ENCODE results near the gene PTPRD.

GRCh38 chr9:8764051-8764450 is 1848.8 kb downstream of the PTPRD start:
- no peak for TF ChIP-seq ATF2 (tag by site-specific recombination; IDR thresholded peaks at IDR 0.05; ENCODE audit: low read depth)
- no peak for TF ChIP-seq ZNF416 (tag by site-specific recombination; IDR thresholded peaks at IDR 0.05)
- no peak for TF ChIP-seq ZNF529 (tag by site-specific recombination; IDR thresholded peaks at IDR 0.05; ENCODE audit: insufficient replicate concordance)
- TF ChIP-seq, protein P1, sequence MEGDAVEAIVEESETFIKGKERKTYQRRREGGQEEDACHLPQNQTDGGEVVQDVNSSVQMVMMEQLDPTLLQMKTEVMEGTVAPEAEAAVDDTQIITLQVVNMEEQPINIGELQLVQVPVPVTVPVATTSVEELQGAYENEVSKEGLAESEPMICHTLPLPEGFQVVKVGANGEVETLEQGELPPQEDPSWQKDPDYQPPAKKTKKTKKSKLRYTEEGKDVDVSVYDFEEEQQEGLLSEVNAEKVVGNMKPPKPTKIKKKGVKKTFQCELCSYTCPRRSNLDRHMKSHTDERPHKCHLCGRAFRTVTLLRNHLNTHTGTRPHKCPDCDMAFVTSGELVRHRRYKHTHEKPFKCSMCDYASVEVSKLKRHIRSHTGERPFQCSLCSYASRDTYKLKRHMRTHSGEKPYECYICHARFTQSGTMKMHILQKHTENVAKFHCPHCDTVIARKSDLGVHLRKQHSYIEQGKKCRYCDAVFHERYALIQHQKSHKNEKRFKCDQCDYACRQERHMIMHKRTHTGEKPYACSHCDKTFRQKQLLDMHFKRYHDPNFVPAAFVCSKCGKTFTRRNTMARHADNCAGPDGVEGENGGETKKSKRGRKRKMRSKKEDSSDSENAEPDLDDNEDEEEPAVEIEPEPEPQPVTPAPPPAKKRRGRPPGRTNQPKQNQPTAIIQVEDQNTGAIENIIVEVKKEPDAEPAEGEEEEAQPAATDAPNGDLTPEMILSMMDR (tag by site-specific recombination; IDR thresholded peaks at IDR 0.05) = no peak
- no peak for TF ChIP-seq GLI4 (tag by site-specific recombination; IDR thresholded peaks at IDR 0.05)
- TF ChIP-seq, protein P2, sequence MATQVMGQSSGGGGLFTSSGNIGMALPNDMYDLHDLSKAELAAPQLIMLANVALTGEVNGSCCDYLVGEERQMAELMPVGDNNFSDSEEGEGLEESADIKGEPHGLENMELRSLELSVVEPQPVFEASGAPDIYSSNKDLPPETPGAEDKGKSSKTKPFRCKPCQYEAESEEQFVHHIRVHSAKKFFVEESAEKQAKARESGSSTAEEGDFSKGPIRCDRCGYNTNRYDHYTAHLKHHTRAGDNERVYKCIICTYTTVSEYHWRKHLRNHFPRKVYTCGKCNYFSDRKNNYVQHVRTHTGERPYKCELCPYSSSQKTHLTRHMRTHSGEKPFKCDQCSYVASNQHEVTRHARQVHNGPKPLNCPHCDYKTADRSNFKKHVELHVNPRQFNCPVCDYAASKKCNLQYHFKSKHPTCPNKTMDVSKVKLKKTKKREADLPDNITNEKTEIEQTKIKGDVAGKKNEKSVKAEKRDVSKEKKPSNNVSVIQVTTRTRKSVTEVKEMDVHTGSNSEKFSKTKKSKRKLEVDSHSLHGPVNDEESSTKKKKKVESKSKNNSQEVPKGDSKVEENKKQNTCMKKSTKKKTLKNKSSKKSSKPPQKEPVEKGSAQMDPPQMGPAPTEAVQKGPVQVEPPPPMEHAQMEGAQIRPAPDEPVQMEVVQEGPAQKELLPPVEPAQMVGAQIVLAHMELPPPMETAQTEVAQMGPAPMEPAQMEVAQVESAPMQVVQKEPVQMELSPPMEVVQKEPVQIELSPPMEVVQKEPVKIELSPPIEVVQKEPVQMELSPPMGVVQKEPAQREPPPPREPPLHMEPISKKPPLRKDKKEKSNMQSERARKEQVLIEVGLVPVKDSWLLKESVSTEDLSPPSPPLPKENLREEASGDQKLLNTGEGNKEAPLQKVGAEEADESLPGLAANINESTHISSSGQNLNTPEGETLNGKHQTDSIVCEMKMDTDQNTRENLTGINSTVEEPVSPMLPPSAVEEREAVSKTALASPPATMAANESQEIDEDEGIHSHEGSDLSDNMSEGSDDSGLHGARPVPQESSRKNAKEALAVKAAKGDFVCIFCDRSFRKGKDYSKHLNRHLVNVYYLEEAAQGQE (tag by site-specific recombination; IDR thresholded peaks at IDR 0.05) = no peak
- no peak for TF ChIP-seq ZEB2 (tag by site-specific recombination; IDR thresholded peaks at IDR 0.05)
